Activated T-cell treated with anti-CD3 and anti-CD28 coated beads for 1 hour (primary cell): ENCODE measurements around the gene MKLN1.
"Not testable (repeated sequence)": the region's sequence is repeated elsewhere in the genome, so short reads cannot be mapped to it uniquely, and the experiment has no call there.

Experiments used
- DNase-seq: peaks from one replicate; pipeline ENCODE4 v3.0.0-alpha.2; 2020; ENCODE audit warnings: low read depth

MKLN1 gene

DNA sequence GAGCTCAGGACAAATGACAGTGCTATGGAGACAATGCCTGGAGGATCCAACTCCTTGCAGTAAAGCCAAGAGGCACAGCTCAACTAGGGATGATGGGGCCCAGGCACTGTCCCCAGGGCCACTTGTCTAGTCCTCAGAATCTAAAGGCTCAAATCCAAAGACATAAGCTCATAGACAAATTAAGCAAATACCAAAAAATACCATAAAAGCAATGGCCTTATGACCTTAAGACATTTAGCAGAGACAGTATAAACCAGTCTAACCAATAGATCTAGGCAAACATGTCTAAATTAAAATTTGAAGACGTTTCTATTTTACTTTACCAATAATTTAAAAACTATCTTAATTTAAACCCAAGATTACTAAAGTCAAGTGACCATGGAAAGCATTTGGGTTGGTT lies 14.8 kb upstream of the MKLN1 start:
- DNase-seq, result no peak

DNA sequence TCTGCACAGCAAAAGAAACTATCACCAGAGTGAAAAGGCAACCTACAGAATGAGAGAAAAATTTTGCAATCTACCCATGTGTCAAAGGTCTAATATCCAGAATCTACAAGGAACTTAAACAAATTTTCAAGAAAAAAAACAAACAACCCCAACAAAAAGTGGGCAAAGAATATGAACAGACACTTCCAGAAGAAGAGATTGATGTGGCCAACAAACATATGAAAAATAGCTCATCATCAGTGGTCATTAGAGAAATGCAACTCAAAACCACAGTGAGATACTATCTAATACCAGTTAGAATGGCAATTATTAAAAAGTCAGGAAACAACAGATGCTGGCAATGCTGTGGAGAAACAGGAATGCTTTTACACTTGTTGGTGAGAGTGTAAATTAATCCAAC lies 7.1 kb upstream of the MKLN1 start:
- DNase-seq, result no peak

GRCh38 chr7:131321656-131322055 lies 6.0 kb upstream of the MKLN1 start:
- no peak for DNase-seq

- no peak for DNase-seq
Measured at GRCh38 chr7:131322061-131322460, 5.6 kb upstream of the MKLN1 start.

DNA sequence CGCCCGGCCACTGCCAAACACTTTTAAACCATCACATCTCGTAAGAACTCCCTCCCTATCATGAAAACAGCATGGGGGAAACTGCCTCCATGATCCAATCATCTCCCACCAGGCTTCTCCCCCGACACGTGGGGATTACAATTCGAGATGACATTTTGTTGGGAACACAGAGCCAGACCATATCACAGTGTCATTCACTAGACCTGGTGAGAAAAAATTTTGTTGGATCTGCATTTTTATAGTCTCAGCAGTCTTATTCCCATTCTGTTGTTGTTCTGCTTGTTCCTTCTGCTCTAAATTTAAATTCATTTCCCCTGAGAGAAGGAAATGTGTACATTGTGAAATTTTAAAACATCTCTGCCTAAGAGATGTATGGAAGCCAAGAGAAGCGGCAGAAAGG lies 4.8 kb upstream of the MKLN1 start:
- DNase-seq, result no peak

DNA sequence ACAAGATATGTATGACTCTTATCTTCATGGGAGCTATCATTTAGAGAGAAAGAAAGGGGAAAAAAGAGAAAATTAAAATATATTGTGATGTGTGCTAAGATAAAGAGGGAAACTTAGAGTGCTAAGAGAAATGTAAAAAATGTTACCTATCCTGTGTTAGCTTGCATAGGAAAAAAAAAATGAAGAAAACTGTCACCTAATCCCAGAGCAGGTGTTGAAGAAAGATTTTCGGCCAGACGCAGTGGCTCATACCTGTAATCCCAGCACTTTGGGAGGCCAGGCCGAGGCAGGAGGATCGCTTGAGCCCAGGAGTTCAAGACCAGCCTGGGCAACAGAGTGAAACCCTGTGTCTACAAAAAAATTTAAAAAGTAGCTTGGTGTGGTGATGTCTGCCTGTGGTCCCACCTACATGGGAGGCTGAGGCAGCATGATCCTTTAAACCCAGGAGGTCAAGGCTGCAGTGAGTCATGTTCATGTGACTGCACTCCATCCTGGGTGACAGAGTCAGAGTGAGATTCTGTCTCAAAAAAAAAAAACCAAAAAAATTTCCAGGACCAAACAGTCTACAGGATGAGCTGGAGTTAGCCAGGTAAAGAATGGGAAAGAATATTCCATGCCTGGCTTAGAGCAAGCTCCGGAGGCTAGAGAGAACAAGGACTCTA lies 2.4 kb upstream of the MKLN1 start:
- DNase-seq, result no peak

- no peak for DNase-seq
Measured at GRCh38 chr7:131326576-131326975, 1.1 kb upstream of the MKLN1 start.

GRCh38 chr7:131327049-131327625 lies 539 bp upstream of the MKLN1 start:
- no peak for DNase-seq

- no peak for DNase-seq
Measured at GRCh38 chr7:131328377-131329175, 900 bp downstream of the MKLN1 start.

GRCh38 chr7:131329176-131329570 lies 1.5 kb downstream of the MKLN1 start:
- no peak for DNase-seq

DNA sequence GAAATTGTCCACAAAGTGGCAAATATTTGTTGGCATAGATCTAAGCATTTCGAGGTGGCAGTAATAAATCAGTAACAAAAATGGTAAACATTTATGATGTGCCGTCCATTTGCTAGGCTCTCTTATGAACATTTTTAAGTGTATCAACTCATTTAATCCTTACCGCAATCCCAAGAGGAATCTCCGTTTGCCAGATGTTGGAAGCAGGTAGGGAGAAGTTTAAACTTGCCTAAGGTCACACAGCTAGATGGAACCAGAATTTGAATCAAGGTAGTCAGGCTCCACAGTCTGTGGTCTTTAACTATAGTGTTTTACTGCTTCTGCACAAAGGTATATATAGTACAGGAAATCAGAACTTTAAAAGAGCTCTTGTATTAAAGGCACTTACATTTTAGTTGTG lies 2.6 kb downstream of the MKLN1 start:
- DNase-seq, result no peak

DNA sequence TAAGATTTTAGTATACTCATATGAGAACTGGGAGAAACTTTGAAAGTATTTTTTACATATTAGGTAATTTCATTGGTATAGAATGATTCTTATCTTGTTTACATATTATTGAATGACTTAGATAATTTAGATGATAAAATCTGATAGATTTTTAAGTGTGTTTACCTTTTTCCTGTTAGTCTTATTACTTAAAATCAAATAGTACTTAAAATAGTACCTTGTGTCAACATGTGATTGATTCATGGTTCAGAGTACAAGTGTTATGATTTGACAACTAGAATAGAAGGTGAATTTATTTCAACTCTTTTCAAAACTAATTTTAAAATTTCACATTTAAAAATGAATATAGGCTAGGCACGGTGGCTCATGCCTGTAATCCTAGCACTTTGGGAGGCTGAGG lies 4.1 kb downstream of the MKLN1 start:
- DNase-seq, result no peak

- not testable (repeated sequence) for DNase-seq
Measured at GRCh38 chr7:131332729-131333128, 5.1 kb downstream of the MKLN1 start.

GRCh38 chr7:131335639-131336381 lies 8.1 kb downstream of the MKLN1 start:
- no peak for DNase-seq

DNA sequence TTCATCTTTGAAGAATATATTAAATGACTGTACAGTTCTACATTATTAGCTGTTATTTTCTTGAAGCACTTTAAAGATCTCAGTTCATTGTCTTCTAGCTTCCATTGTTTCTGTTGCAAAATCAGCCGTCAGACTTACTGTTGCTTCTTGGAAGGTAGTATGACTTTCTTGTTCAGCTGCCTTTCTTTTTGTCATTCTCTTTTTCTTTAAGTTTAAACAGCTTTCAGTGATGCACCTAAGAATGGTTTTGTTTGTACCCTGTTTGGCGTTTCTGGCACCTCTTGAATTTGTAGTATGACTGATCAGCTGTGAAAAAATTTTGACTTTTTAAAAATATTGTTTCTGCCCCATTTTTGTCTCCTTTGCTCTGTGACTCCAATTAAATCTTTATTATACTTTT lies 9.3 kb downstream of the MKLN1 start:
- DNase-seq, result no peak

DNA sequence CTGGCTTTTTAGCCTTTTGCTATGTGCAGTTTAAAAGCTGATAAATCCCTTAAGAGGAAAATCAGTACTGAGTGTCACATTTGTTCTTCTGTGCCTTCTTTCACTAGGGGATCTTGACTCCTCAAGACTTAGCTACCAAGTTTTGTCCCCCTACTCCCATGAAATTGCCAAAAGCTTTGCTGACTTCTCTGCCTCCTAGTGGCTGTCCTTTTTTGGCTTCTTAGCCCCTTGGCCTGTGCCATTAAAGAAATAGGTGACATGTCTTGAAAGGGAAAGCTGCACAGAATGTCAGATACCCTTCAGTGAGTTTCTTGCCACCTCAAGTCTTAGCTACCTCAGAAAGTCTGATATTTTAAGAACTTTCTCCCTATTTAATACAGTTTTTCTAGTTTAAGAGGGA lies 10.5 kb downstream of the MKLN1 start:
- DNase-seq, result no peak

DNA sequence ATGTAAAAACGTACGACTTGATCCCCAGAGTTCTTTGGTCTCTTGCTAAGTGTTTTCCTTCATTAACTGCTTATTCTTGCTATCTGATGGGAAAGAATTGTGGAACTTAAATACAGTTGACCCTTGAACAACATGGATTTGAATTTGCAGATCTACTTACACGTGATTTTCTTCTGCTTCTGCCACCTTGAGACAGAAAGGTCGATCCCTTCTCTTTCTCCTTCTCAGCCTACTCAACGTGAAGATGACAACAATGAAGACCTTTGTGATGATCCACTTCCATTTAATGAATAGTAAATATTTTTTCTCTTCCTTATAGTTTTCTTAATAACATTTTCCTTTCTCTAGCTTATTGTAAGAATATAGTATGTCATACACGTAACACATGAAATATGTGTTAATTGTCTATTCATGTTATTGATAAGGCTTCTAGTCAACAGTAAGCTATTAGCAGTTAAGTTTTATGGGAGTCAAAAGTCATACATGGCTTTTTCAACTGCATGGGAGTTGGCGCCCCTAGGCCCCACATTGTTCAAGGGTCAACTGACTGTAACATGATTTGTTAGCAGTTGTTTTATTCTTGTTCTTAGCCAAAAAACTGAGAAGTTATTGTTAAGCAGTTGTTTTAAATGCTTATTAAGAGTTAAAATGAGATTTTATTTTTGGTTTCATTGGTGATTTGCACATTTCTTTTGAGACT lies 11.2 kb downstream of the MKLN1 start:
- DNase-seq, result no peak

DNA sequence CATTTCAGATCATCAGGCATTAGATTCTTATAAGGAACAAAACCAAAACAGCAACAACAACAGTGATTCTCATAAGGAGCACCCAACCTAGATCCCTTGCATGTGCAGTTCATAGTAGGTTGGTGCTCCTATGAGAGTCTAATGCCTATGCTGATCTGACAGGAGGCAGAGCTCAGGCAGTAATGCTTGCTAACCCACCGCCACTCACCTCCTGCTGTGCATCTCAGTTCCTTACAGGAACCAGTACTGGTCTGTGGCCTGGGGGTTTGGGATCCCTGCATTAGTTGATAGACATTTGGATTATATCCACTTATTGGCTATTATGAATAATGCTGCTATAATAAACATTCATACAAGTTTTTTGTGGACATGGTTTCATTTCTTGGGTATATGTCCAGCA lies 14.0 kb downstream of the MKLN1 start:
- no peak for DNase-seq

GRCh38 chr7:131342864-131343442 lies 15.3 kb downstream of the MKLN1 start:
- DNase-seq, result no peak

- DNase-seq, result no peak
Measured at GRCh38 chr7:131346885-131347592, 19.4 kb downstream of the MKLN1 start.

DNA sequence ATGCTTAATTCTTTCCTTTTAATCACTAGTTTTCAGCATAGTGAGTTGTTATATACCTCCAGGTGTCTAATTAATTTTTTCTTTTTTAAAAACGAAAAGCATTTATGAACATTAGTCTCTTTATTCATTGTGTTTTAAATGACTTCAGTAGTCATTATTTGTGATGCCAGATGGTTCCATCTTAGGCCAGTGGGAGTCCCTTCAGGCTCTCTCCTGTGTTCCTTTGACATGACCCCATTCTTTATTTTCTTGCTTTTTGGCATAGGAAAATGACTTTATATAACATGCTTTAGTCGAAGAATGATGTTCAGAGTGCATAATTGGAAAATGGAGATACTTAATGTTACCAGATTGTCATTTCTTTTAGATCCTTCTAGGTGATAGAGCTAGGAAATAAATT lies 24.4 kb downstream of the MKLN1 start:
- DNase-seq, result no peak
